ENCODE data around the gene CECR2.
A peak's percentile ranks its signal among the peaks of the same experiment; 100 is the strongest.

CECR2 gene

DNA sequence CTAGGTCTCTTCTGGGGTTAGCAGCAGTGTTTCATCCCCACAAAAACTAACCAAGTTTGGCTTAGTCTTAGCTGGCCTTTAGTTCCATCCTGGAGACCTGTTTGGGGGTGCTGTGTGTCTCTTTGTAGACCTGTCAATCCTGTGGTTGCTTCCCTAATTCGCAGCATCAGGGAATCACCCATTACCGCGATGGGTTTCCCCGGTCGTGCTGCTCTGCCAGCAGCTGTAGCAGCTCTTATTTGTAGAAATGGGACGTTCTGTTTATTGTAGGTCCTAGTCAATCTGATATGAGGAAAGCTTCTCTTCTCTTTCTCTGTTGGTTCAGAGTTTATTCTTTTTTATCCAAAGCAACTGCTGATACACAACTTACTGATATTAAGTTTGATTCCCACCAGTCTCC, 91.6 kb downstream of the CECR2 start:
- DNase-seq (ENCODE audit: low spot score) = no peak

GRCh38 chr22:17470880-17471500, 101.7 kb downstream of the CECR2 start:
- DNase-seq (ENCODE audit: low spot score) = no peak

DNA sequence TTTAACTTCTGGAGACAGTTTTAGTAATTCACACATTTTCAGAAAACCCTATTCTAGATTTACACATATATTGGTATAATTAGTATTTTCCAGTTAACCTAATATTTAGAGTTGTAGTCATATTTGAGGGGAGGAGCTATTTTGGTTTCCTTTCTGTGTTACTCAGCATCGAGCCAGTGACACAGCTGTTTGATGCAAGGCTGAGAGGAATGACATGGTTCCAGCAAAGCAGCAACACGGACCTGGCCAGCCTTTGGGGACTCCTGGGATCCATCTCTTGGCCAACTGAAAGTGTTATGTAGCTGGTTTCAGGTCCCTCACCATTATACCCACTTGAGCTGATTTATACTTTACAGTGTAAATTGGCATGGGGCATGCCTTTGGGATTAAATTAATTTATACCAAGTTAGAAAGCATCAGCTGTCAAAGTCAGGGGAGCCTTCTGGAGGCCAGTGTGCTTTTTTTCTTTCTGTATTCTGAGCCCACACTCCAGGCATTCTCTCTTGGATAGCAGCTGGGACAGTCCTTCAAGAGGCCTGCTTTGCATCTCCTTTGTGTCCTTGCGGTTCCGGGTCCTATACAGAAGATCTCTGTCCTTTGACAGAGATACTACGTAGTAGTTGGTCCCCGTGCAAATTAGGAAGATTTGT, 102.8 kb downstream of the CECR2 start:
- no peak for DNase-seq (ENCODE audit: low spot score)

GRCh38 chr22:17472932-17473331, 103.7 kb downstream of the CECR2 start:
- DNase-seq (ENCODE audit: low spot score) = peak; percentile 40

DNA sequence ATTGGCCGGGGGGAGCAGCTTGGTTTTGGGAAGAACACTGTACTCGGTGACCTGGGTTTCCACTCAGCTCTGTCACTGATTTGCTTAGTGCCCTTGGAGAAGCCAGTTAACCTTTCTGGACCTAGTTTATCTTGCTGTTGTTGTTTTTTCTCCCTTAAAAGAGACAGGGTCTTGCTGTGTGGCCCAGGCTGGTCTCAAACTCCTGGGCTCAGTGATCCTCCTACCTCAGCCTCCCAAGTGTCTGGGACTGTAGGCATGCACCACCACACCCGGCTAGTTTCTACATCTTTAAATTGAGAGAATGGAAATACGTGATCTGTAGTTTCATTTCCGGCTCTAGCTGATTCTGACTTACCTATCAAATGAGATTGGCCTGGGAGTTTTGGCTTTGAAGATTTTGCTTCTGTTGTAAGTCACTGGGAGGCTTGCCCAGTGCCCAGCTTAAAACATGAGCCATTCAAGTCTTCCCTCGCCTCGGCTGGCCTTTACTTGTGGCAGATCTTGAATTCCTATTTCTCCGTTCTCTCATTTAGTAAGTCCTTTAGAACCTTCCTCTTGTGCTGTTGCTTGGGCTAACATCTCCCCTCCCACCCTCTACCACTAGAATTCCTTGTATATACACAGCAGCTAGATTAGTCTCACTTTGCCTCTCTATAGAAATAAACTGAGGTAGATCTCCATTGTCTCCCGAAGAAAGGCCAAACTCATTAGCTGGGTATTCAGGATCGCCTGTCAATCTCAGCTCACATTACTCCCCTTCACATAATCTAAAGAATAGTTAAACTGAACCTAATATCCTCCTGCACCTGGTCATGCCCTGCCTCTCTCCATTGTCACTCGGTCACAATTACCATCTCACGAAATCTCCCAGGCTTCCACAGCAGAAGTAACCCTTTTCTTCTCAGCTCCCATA, 106.3 kb downstream of the CECR2 start:
- no peak for DNase-seq (ENCODE audit: low spot score)

DNA sequence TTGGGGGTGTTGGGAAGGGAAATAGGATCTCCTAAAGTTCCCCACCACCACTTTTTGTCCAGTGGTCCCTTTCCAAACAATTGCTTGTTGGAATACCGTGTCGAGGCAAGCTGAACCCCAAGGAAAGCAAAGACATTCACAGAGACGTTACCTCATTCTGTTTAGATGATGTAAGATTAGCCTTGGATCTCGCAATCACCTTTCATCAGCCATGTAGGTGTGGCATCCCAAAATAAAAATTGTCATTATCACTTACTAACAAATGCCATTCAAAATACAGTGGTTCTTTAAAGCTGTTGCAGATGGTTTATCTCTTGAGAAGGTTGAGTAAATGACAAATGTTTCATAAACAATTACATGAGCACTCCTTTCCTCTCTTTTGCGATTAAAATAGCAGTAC, 107.6 kb downstream of the CECR2 start:
- DNase-seq (ENCODE audit: low spot score) = no peak

- DNase-seq (ENCODE audit: low spot score) = peak; percentile 58
Measured at GRCh38 chr22:17477391-17477833, 108.2 kb downstream of the CECR2 start.

DNA sequence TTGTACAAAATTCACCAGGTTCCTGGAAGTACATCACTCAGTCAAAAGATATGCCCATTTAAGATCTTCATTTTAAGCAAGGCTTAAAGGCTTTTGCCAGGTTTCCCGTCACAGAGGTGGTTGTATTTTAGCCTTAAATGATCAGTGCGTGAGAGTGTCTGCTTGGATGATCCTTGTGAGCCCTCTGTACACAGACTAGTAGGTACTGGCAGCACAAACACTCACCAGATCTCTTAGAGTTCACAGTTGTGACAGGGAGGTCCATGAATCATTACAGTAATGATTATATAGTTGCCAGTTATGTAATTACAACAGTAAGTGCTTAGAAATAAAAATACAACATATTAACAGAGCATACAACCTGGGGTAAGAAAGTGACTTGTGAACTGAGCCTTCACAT, 109.9 kb downstream of the CECR2 start:
- DNase-seq (ENCODE audit: low spot score) = no peak

DNA sequence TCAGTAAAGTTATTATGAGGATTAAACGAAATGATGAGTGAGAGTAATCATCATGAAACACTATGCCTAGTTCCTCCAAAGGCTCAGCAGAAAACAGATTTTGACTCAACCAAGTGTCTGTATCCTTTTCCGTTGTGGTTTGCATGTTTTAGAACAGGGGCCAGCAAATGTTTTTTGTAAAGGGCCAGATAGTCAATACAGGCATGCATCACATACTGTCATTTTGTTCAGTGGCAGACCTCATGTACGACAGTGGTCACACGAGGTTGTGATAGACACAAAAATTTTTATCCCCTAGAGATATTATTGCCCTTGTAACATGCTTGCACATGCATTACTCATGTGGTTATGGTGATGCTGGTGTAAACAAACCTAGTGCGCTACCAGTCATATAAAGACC, 112.2 kb downstream of the CECR2 start:
- no peak for DNase-seq (ENCODE audit: low spot score)

DNA sequence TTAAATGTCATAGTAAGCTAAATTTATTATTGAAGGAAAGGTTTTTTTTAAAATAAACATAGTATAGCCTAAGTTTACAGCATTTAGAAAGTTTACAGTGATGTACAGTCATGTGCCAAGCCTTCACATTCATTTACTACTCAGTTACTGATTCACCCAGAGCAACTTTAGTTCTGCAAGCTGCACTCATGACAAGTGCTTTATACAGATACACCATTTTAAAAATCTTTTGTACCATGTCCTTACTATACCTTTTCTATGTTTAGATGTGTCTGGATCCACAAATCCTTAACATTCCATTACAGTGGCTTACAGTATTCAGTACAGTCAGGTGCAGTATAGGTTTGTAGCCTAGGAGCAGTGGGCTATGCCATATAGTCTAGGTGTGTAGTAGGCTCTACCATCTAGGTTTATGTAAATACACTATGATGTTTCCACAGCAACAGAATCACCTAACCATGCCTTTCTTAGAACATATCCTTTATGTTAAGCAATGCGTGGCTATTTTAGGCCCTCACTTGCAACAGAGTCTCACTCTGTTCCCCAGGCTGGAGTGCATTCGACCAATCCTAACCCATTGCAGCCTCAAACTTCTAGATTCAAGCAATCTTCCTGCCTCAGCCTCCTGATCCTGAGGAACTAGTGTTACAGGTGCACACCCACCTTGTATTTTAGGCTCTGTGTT, 114.6 kb downstream of the CECR2 start:
- no peak for DNase-seq (ENCODE audit: low spot score)

DNA sequence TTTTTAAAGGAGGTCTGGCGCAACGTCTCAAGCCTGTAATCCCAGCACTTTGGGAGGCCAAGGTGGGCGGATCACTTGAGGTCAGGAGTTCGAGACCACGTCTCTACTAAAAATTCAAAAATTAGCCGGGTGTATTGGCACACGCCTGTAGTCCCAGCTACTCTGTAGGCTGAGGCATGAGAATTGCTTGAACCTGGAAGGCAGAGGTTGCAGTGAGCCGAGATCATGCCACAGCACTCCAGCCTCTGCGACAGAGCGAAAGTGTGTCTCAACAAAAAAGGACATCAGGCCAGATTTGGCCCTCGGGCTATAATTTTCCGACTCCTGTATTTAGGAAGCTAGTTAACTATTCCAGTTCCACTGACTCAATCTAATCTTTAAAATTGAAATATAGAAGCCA, 115.3 kb downstream of the CECR2 start:
- DNase-seq (ENCODE audit: low spot score) = no peak

DNA sequence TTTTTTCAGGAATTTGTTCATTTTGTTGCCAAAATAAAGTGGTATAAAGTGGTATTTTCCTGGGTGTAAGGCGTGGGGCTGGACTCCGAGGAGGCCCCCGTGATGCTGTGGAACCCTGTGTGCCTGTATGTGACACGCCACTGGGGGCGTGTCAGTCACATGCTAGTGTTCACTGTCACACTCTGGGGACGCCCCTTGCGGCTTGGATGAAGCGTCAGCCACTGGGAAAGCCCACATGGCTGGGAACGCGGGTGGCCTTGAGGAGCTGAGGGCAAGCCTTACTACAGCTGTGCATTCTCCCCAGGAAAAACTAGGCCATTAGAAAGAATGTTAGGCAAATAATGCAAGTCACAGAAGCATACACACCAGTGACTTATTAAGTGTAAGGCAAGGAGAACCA, 117.1 kb downstream of the CECR2 start:
- no peak for DNase-seq (ENCODE audit: low spot score)

GRCh38 chr22:17486719-17487118, 117.5 kb downstream of the CECR2 start:
- DNase-seq (ENCODE audit: low spot score) = no peak

DNA sequence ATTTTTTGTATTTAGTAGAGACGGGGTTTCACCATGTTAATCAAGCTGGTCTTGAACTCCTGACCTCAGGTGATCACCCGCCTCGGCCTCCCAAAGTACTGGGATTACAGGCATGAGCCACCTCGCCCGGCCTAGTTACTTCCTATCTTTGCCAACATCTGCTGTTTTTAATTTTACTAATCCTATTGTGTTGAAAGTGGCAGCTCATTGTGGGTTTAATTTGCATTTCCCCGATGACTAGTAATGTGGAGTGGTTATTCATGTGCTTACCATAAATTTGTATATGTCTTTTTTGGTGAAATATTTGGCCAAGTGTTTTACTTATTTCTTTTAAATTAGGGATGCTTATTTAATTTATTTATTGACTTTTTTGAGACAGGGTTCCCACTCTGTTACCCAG, 119.8 kb downstream of the CECR2 start:
- no peak for DNase-seq (ENCODE audit: low spot score)

DNA sequence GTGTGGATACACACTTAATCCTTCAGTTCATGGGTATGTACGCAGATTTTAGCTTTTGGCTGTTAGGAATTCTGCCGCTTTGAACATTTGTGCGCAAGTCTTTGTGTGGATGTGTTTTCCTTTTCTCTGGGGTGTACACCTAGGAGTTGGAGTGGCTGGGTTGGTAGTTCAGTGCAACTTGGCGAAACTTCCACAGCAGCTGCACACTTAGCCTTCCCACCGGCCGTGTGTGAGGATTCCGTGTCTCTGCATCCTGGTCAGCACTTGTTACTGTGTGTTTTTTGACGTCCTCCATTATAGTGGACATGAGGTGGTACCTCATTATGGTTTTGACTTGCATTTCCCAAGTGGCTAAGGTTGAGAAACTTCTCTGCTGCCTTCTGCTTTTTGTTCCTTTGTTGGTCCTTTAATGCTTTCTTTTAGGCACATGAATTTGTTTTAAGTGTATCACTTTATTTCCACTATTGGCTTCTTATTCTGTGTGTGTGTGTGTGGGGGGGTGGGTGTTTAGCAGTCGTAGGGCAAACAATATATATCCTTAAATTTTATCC, 121.9 kb downstream of the CECR2 start:
- DNase-seq (ENCODE audit: low spot score) = no peak

- DNase-seq (ENCODE audit: low spot score) = peak; percentile 61
Measured at GRCh38 chr22:17492247-17492646, 123.0 kb downstream of the CECR2 start.

DNA sequence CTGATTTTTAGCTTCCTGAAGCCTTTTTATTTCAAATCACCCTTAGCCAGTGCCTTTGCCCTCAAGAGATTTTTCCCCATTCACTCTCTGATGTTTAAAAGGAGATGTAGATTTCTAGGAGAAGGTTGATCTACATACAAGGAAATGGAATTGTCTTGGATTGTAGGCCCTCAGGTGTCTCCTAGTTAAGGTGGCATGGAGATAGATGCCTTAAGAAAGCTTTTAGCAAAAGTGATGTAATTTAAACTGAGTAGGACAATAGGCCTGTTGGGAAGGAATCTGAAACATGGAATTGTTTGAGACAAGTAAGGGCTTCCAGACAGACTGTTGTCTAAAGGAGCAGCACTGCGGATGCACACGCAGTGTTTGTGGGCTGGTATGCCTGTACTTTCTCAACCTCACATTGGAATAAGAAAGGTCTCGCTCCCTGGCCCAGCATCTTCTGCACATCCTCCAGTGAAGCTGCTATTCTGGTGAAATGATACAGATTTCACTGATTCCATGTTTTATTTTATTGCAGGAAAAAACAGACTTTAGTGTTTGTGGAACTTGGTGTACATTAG, 124.2 kb downstream of the CECR2 start:
- no peak for DNase-seq (ENCODE audit: low spot score)

- DNase-seq (ENCODE audit: low spot score) = no peak
Measured at GRCh38 chr22:17496841-17497240, 127.6 kb downstream of the CECR2 start.

DNA sequence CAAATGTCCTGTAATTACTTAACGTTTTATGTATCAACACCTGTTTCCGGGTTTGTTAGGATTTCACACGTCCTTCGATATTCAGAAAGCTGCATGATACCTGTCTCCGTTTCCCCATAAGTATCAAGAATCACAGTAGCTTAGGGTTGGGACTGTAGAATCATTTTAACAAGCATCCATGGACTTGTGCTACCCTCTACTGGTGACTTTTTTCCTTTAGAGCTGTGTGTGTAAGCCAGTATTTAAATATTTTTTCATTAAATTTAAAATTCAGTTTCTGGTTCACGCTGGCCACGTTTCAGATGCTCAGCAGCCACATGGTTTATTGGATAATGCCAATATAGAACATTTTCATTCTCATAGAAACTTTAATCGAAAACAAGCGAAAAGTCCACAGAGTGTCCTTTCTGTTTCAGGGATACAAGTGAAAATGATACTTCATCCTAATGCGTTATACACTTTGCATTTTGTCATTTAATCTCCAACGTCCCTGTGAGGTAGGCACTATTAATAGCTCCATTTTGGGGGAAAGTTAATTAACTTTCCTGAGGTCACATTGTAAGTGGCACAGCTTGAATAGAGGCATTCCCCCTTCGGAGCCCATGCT, 132.5 kb downstream of the CECR2 start:
- DNase-seq (ENCODE audit: low spot score) = peak; percentile 84

DNA sequence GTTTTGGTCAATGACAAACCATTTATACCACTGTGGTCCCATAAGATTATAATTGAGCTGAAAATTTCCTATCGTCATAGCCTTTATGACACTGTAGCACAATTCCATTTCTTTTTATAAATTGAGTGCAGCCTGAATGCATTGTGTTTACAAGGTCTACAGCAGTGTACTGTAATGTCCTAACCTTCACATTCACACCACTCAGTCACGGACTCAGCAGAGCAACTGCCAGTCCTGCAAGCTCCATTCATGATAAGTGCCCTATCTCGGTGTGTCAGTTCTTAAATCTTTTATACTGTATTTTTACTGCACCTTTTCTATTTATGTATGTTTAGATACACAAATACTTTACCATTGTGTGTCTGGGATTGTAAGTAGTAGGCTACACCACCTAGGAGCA, 138.8 kb downstream of the CECR2 start:
- DNase-seq (ENCODE audit: low spot score) = no peak

DNA sequence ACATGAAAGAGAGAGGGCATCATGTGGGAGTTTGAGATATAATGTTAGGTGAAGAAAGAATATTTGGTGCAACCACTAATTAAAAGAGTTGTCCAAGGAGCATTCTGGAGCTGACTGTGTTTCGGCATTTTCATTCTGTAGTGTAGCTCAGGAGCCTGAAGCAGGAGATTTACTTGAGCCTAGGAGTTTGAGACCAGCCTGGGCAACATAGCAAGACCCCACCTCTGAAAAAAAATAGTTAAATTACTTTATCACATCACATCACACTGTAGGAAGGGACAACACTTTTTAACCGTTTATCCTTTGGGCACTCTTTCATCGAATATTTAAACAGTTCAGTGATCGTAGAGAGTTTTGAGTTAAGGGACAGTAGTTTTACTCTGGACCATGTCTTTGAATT, 143.7 kb downstream of the CECR2 start:
- no peak for DNase-seq (ENCODE audit: low spot score)

Data from Ammon's horn (tissue), 1 donor.